Measurements from ENCODE around the gene CAMTA1. TPM values are rescaled to one million over a fixed set of nuclear protein-coding genes. Genes with fewer than 3 reads are reported as not detected.

The CAMTA1 gene
- total RNA-seq, 2 experiments from 2014 or later = 43.9 to 73.3 TPM

- no peak for DNase-seq (ENCODE audit: low spot score)
- no TSS peak for BruUV-seq (replicated peaks)
- Histone ChIP-seq H4K20me1 (ENCODE audit: insufficient read depth, low read length) (no peaks in the 10 kb centered on the region), H3K27ac (ENCODE audit: low read depth, low read length, poor library complexity, severe bottlenecking) (no peak overlapping the region), H3K79me2 (ENCODE audit: insufficient read depth, low read depth, low read length) (no peaks in the 10 kb centered on the region), H3K9me3 (ENCODE audit: low read length) (no peaks in the 10 kb centered on the region), H3K4me1 (ENCODE audit: insufficient read depth, low read length, poor library complexity, severe bottlenecking) (no peaks in the 10 kb centered on the region), H3K36me3 (ENCODE audit: insufficient read depth, low read length) (no peaks in the 10 kb centered on the region), H2AFZ (ENCODE audit: low read length) (no peak overlapping the region), H3K4me3 (ENCODE audit: low read depth, low read length, poor library complexity, severe bottlenecking) (no peak overlapping the region), H3K4me2 (ENCODE audit: low read length) (no peak overlapping the region), H3K9me2 (ENCODE audit: insufficient read depth, low read length) (no peaks in the 10 kb centered on the region)
- intact Hi-C loops (cut with micrococcal nuclease; ENCODE audit: unreplicated experiment) = no loop called here
- ChIA-PET CTCF (ENCODE audit: unreplicated experiment) (no interaction called here), POLR2A (no interaction called here)
- no peak for TF ChIP-seq EZH2phosphoT487 (IDR thresholded peaks at IDR 0.05; ENCODE audit: borderline replicate concordance, low read depth, low read length)
- TF ChIP-seq, protein P1, sequence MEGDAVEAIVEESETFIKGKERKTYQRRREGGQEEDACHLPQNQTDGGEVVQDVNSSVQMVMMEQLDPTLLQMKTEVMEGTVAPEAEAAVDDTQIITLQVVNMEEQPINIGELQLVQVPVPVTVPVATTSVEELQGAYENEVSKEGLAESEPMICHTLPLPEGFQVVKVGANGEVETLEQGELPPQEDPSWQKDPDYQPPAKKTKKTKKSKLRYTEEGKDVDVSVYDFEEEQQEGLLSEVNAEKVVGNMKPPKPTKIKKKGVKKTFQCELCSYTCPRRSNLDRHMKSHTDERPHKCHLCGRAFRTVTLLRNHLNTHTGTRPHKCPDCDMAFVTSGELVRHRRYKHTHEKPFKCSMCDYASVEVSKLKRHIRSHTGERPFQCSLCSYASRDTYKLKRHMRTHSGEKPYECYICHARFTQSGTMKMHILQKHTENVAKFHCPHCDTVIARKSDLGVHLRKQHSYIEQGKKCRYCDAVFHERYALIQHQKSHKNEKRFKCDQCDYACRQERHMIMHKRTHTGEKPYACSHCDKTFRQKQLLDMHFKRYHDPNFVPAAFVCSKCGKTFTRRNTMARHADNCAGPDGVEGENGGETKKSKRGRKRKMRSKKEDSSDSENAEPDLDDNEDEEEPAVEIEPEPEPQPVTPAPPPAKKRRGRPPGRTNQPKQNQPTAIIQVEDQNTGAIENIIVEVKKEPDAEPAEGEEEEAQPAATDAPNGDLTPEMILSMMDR (conservative IDR thresholded peaks at IDR 0.05; ENCODE audit: low read length) = no peak
Observed at GRCh38 chr1:7463526-7463925, 678.3 kb downstream of the CAMTA1 start.

GRCh38 chr1:7464736-7465135 is 679.5 kb downstream of the CAMTA1 start:
- no peak for DNase-seq (ENCODE audit: low spot score)
- Histone ChIP-seq H3K4me2 (ENCODE audit: low read length) (no peak overlapping the region), H3K27ac (ENCODE audit: low read depth, low read length, poor library complexity, severe bottlenecking) (no peak overlapping the region), H3K9me2 (ENCODE audit: insufficient read depth, low read length) (no peaks in the 10 kb centered on the region), H2AFZ (ENCODE audit: low read length) (no peak overlapping the region), H3K4me1 (ENCODE audit: insufficient read depth, low read length, poor library complexity, severe bottlenecking) (no peaks in the 10 kb centered on the region), H3K36me3 (ENCODE audit: insufficient read depth, low read length) (no peaks in the 10 kb centered on the region), H3K79me2 (ENCODE audit: insufficient read depth, low read depth, low read length) (no peaks in the 10 kb centered on the region), H4K20me1 (ENCODE audit: insufficient read depth, low read length) (no peaks in the 10 kb centered on the region), H3K4me3 (ENCODE audit: low read depth, low read length, poor library complexity, severe bottlenecking) (no peak overlapping the region), H3K9me3 (ENCODE audit: low read length) (no peaks in the 10 kb centered on the region)
- ChIA-PET CTCF (ENCODE audit: unreplicated experiment) (no interaction called here), POLR2A (no interaction called here)
- TF ChIP-seq EZH2phosphoT487 (IDR thresholded peaks at IDR 0.05; ENCODE audit: borderline replicate concordance, low read depth, low read length) = no peak
- TF ChIP-seq, protein P1 (conservative IDR thresholded peaks at IDR 0.05; ENCODE audit: low read length) = no peak
- no TSS peak for BruUV-seq (replicated peaks)
- intact Hi-C loops (cut with micrococcal nuclease; ENCODE audit: unreplicated experiment) = no loop called here

DNA sequence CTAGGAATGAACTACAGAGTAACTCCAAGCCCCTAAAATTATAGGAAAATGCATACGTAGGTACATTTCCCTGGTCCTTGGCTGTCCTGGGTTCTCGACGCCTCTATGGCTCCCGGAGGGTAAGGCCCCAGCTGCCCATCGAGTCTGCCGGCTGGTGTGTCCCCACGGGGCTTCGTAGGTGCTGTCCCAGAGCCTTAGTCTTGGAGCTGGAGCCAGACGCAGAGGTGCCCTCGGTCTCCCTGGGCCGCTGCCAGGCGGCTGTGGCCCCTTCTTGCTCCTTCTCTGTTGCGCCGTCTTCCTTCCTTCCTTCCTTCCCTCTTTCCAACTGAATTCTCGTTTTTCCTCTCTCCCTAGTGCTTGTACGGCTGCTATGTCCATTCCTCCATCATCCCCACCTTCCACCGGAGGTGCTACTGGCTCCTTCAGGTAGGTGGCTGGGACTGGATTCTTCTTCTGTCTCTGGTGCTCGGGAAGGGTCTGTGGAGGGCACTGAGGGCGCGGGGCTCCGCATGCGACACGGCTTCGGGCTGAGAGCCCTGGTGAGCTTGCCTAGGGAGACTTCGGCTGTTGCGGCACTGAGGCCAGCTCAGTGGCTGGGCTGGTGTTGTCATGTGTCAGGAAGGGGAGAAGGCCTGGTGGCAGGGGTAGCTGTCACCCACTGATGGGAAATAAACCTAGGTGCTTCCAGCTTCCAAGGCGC is 682.4 kb downstream of the CAMTA1 start:
- Histone ChIP-seq H3K4me3 (ENCODE audit: low read depth, low read length, poor library complexity, severe bottlenecking) (no peak overlapping the region), H3K9me2 (ENCODE audit: insufficient read depth, low read length) (no peaks in the 10 kb centered on the region), H3K4me1 (ENCODE audit: insufficient read depth, low read length, poor library complexity, severe bottlenecking) (no peaks in the 10 kb centered on the region), H3K36me3 (ENCODE audit: insufficient read depth, low read length) (no peaks in the 10 kb centered on the region), H4K20me1 (ENCODE audit: insufficient read depth, low read length) (no peaks in the 10 kb centered on the region), H3K4me2 (ENCODE audit: low read length) (no peak overlapping the region), H3K79me2 (ENCODE audit: insufficient read depth, low read depth, low read length) (no peaks in the 10 kb centered on the region), H3K27ac (ENCODE audit: low read depth, low read length, poor library complexity, severe bottlenecking) (no peak overlapping the region), H2AFZ (ENCODE audit: low read length) (no peak overlapping the region), H3K9me3 (ENCODE audit: low read length) (no peaks in the 10 kb centered on the region)
- no TSS peak for BruUV-seq (replicated peaks)
- ChIA-PET CTCF (ENCODE audit: unreplicated experiment) (no interaction called here), POLR2A (no interaction called here)
- TF ChIP-seq, protein P1 (conservative IDR thresholded peaks at IDR 0.05; ENCODE audit: low read length) = no peak
- no peak for TF ChIP-seq EZH2phosphoT487 (IDR thresholded peaks at IDR 0.05; ENCODE audit: borderline replicate concordance, low read depth, low read length)
- intact Hi-C loops (cut with micrococcal nuclease; ENCODE audit: unreplicated experiment) = no loop called here
- no peak for DNase-seq (ENCODE audit: low spot score)
